Hematopoietic multipotent progenitor cell treated with erythropoietin and hydrocortisone succinate and interleukin-3 and kit ligand, for 8 days (in vitro differentiated cells): ENCODE results near the gene LYST.
"Not testable (repeated sequence)": the region's sequence is repeated elsewhere in the genome, so short reads cannot be mapped to it uniquely, and the experiment has no call there.

Experiments used
- DNase-seq: peaks from one replicate; pipeline ENCODE4 v3.0.0-alpha.2; 2015

Gene LYST

DNA sequence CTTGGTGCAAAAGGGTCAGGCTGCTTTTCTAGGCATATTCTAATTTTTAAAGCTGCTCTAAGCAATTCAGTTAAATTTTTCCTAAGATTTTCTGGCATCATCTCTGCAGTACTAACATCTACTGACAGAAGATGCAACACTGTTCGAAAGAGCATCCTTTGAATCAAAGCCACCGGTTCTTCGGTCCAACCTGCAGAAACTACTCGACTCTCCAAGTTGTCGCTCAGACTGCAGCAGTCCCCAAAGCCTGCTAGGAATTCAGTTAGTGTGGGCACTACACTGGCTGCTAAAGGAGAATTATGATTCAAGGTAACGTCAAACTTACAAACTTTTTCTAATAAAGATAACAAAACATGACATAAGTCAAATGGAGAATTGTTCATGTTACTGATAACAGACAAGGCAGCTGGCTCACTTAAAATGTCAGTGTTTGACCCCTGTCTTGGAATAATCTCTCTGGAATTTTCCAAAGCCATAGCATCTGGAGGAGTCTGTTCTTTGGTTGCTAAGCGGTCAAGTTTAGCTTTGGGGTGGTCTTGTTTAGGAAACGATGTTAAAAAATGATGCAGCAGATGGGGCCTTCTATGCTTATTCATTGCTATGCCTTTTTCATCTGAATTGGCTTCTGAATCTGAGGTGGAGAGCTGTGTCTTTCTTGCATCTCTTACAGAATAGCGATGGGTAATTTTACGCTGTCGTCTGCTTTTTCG is 56.9 kb downstream of the LYST start:
- DNase-seq = no peak

DNA sequence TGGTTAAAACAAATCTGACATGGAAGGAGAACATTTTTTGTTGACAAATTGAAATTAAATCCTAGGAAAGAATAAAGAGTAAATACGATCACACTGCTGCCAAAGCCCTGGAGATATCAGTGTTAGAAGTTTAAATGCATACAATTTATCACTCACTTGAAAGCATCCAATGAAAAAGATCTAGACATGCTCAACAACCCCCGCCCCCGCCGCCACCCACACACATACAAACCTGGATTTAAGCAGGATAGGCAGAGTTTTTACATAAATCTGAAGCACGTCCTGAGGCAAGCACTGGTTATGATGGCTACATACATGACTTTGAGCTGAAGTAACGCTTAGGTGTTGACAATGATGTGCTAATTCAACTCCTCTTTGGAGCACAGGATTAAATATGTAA is 58.5 kb downstream of the LYST start:
- DNase-seq = no peak

- DNase-seq = no peak
These were observed 60.6 kb downstream of the LYST start for GRCh38 chr1:235806123-235806522.

DNA sequence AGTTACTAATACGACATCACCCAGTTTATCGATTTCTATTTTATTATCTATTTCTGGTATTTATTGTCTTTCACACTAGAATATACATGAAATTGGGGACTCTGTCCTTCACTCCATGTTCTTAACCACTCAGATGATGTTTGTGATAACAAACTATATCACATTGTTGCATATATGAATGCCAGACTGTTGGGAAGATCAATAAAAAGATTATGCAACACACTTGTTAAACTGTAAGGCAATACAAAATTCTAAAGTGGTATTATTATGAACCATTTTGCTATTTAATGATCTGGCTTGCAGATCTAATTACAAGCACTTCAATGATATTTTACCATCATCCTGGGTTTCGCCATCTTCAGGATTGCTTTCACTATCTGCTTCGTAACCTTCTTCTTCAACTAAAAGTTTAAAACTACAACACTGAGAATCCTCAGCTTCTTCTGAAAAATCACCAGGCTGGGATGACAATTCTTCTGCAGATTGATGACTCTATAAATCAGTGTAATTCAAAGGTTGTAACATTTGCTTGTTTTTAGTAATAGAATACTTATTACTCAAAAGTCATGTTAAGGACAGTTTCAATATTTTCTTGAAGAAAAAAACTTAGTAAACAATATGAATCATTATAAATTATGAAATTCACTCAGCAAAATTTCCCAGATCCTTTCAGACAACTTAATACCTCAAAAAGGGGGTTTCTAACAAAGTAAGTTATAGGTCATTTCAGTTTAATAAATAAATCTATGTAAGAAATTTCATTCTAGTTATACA is 63.9 kb downstream of the LYST start:
- no peak for DNase-seq

DNA sequence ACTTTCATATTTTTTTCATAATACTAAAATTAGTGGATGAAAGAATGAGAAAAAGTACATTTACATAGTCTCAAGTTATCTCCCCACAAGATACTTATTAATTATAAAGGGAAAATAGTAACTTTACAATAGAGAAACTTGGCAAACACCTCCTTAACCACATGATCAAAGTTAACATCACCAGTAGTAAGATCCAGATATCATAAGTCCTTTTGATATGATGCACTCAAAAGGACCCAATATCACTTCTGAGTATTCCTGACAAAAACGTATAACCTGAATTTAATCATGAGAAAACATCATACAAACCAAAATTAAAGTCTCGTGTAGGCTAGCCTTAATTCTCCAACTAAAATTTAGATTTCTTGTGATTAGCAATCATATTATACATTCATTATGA is 67.4 kb downstream of the LYST start:
- no peak for DNase-seq

- DNase-seq = no peak
These were observed 75.1 kb downstream of the LYST start for GRCh38 chr1:235791532-235792060.

DNA sequence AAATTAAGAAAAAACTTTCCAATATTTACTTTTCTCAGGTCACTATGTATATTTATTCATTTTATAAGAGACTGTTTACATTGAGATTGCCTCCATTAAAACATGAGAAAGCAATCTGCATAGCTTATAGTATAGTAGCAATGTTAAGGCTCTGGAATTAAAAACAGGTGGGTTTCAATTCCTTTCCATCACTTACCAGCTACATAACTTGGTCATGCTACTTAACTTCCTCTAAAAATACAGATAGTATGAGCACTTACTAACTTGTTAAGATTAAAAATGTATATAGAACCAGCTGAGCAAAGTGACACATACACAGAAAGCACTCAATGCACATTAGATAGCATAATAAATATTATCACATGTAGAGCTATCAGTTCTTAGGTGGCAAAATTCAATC is 76.6 kb downstream of the LYST start:
- no peak for DNase-seq

GRCh38 chr1:235786227-235786898 is 80.3 kb downstream of the LYST start:
- DNase-seq = not testable (repeated sequence)

GRCh38 chr1:235784950-235785349 is 81.8 kb downstream of the LYST start:
- DNase-seq = no peak

DNA sequence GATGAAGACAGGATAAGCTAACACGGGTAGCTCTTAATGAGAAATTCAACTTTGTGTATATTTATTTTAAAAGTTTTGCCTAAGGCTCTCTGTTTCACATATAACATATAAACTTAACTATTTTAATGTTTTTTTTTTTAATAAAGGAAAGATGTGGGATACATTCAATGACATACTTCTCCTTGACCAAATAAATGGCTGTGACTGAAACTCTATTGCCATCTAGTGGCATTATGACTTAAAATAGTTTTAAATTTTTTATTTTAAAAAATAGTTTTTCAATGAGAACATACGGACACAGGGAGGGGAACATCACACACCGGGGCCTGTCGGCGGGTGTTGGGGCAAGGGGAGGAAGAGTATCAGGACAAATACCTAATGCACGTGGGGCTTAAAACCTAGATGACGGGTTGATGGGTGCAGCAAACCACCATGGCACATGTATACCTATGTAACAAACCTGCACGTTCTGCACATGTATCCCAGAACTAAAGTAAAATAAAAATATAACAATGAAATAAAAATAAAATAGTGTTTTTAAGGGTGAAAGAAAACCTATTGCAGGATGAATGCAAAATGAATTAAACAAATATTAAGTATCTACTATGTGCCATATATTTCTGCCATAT is 83.4 kb downstream of the LYST start:
- DNase-seq = peak; percentile 69

DNA sequence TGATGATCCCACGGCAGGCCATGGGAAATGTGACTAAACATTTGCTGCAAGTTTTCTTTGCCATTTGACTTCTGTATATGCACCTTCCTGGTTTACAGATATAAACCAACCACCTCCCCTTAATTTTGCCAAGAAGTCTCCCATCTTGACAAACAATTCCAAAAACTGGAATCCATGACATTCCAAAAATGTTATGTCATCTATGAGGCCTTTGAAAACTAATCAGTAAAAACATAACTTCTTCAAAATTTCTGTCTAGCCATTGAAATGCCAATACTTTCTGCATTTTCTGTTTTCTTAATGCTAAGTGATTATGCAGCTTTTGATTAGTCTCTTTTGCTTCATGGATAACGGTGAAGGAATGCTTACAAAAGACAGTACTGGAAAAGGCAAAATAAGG is 84.1 kb downstream of the LYST start:
- no peak for DNase-seq

GRCh38 chr1:235781807-235782206 is 84.9 kb downstream of the LYST start:
- DNase-seq = no peak

- DNase-seq = no peak
These were observed 86.9 kb downstream of the LYST start for GRCh38 chr1:235779770-235780169.

DNA sequence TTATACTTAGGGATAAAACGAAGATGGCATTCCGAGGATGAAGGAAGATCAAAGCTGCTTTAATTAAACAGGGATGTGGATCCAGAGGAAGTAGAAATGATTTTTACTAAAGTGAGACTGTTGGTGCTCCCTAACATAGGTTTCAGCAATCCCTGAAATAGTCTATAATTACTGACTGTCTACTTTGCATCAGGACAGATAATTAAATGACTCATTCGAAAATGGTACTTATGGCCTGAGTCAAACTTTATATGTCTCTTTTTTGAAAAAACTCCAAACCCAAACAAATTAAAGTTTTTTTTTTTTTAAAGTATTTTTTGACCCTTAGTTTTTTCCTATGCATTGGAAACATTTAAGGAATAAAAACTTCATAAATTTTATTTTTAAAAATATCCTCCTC is 90.3 kb downstream of the LYST start:
- no peak for DNase-seq

DNA sequence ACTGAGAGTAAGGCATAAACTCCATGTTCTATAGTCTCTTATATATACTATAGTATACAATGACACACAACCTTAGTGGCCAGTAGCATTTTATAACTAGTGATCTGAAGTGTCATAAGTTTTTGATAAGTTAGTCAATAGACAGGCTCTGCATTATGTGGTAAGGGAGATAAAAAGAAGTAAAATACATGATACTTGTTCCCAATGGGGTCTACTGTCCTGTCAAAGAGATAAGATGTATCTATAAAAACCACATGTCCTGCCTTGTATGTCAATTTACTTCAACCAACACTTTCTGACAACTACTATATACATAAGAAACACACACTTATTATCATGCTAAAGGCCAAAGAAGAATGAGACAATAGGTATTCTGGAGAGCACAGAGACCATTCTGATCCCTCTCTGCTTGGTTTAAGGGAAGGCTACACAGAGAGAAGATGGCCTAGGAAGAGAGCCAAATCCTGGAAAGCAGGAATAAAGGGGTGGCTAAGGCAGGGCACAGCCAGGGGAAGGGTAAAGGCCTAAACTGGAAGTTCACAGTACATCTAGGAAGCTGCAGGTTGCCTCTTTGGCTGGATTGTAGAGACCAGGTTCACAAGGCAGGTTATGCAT is 91.4 kb downstream of the LYST start:
- peak; percentile 86 for DNase-seq

GRCh38 chr1:235767795-235768194 is 98.9 kb downstream of the LYST start:
- no peak for DNase-seq

GRCh38 chr1:235766794-235767285 is 99.9 kb downstream of the LYST start:
- no peak for DNase-seq

GRCh38 chr1:235763962-235764361 is 102.7 kb downstream of the LYST start:
- no peak for DNase-seq

DNA sequence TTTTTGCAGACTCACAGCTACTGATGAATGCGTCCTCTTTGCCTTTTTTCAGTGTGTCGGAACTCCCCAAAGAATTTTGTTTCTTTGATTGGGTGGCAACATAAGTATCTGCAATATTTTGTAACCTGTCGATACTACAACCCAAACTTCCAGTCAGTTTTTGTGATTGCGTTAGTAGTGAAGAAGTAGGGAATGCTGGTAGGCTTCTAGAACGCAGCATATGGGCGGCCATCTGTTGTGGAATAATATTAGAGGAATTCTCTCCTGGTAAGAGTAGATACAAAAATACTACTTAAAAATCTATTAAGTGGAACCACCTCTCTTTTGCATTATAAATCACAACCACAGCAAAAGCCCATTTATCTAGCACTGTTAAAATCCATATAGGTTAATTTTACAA is 107.4 kb downstream of the LYST start:
- no peak for DNase-seq

DNA sequence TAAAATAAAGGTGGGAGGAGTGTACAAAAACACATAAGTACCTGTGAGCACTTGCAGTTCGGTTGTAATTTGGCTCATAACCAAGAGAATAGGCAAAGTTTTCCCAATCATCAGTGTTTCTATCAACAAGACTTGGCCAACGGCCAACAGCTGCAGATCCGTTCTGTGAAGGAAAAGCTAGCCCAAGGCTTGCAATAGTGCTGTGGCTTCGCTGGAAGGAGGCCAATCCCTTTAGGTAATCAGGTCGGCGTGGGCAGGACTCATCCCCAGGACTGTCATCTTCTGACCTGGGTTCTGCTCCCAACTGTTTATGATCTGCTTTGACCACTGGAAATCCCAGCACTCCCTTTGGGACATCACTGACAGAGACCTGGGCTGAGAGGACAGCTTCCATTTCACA is 107.8 kb downstream of the LYST start:
- DNase-seq = no peak

DNA sequence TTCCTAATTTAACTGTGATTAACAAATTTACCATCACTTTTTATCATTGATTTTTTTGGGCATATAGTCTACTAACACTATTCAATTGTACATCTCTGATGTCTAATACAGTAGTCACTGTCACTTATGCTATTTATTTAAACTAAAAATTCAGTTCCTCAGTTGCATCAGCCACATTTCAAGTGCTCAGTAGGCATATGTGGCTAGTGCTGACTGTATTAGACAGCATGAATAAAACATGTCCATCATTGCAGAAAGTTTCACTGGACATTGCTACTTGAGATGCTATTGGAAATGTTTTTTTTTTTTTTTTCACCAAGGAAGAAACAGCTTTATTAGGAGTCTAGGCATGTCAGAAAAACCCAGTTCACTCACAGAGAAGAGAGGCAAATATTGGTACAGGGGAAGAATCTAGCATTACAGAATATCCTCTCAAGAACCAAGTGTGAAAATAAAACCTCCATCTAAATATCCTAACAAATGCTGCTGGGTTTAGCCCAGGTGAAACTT is 109.1 kb downstream of the LYST start:
- no peak for DNase-seq

GRCh38 chr1:235754186-235754585 is 112.5 kb downstream of the LYST start:
- not testable (repeated sequence) for DNase-seq
